Smooth muscle cell (in vitro differentiated cells): ENCODE data around the gene ORC1. TPM values are rescaled to one million over a fixed set of nuclear protein-coding genes. Genes with fewer than 3 reads are reported as not detected.

ENCODE experiments used
- DNase-seq: peaks from one replicate; lab custom pipeline; 2025; ENCODE audit not compliant: unreplicated experiment; lab: John Stamatoyannopoulos, UW
- H2AFZ ChIP-seq: fragments of 200-600 bp; sonication (generic); 2 replicates; pipeline ENCODE4 v1.6.0; 2016; ENCODE audit warnings: antibody characterized with exemption, low read depth, mild to moderate bottlenecking
- H3F3A ChIP-seq: fragments of 200-600 bp; sonication (generic); 2 replicates; pipeline ENCODE4 v1.6.0; 2017; ENCODE audit warnings: antibody characterized with exemption, low read depth
- H3K27ac ChIP-seq: fragments of 200-600 bp; sonication (generic); 2 replicates; pipeline ENCODE4 v1.5.1; 2016; ENCODE audit warnings: low read depth, mild to moderate bottlenecking
- H3K27me3 ChIP-seq: fragments of 200-600 bp; sonication (generic); 2 replicates; pipeline ENCODE4 v1.6.1; 2016; ENCODE audit warnings: low read depth, mild to moderate bottlenecking
- H3K36me3 ChIP-seq: fragments of 200-600 bp; sonication (generic); 2 replicates; pipeline ENCODE4 v1.5.1; 2016; ENCODE audit warnings: low read depth
- H3K4me1 ChIP-seq: fragments of 200-600 bp; sonication (generic); 2 replicates; pipeline ENCODE4 v1.5.1; 2016; ENCODE audit warnings: low read depth
- H3K4me2 ChIP-seq: fragments of 200-600 bp; sonication (generic); 2 replicates; pipeline ENCODE4 v1.6.0; 2016; ENCODE audit warnings: mild to moderate bottlenecking
- H3K4me3 ChIP-seq: fragments of 200-600 bp; sonication (generic); 2 replicates; pipeline ENCODE4 v1.5.1; 2016; ENCODE audit warnings: mild to moderate bottlenecking
- H3K79me2 ChIP-seq: fragments of 200-600 bp; sonication (generic); 2 replicates; pipeline ENCODE4 v1.6.0; 2016; ENCODE audit warnings: low read depth, mild to moderate bottlenecking
- H3K9ac ChIP-seq: fragments of 200-600 bp; sonication (generic); 2 replicates; pipeline ENCODE4 v1.6.0; 2016; ENCODE audit warnings: low read depth
- H3K9me3 ChIP-seq: fragments of 200-600 bp; sonication (generic); replicated peaks from 2 replicates; pipeline ENCODE4 v1.5.1; 2016; ENCODE audit warnings: low read depth
- H4K20me1 ChIP-seq: fragments of 200-600 bp; sonication (generic); 2 replicates; pipeline ENCODE4 v1.6.0; 2016; ENCODE audit warnings: low read depth
- WGBS: methylation state at CpG from one replicate; pipeline ENCODE4 v1.1.7; 2016; ENCODE audit warnings: low lambda C conversion rate; 5-methylcytosine and 5-hydroxymethylcytosine counted together
- polyA plus RNA-seq: library from polyadenylated mRNA; unstranded; fragments of >200 nt; fragmentation: Nextera tagmentation; extraction: Ambion mirVana; gene quantifications from 2 replicates; pipeline ENCODE4 v1.2.1, GENCODE V29; 2016
- total RNA-seq: library from RNA; depleted of rRNA; stranded (reverse); fragments of >200 nt; gene quantifications from 2 replicates; pipeline ENCODE4 v1.2.3, GENCODE V29; 2014
- TF ChIP-seq, protein P1 (sequence below): fragments of 200-600 bp; sonication (generic); IDR thresholded peaks from 2 replicates; pipeline ENCODE4 v1.5.1; 2017; ENCODE audit warnings: borderline replicate concordance, mild to moderate bottlenecking, antibody characterized with exemption; ENCODE audit not compliant: insufficient read depth, poor library complexity, severe bottlenecking

The ORC1 gene
- total and polyA plus RNA-seq, 2 experiments from 2014 or later = 2.5 to 3.5 TPM

- Histone ChIP-seq H3K9ac (no peak overlapping the region), H2AFZ (no peak overlapping the region), H3K4me1 (peaks cover 4% of the 10 kb centered on the region), H3K36me3 (peaks cover 14% of the 10 kb centered on the region), H3K4me2 (no peak overlapping the region), H3K9me3 (no peaks in the 10 kb centered on the region), H3K27ac (no peak overlapping the region), H3K79me2 (peaks cover 10% of the 10 kb centered on the region), H3F3A (peaks cover 2% of the 10 kb centered on the region), H4K20me1 (peaks cover 11% of the 10 kb centered on the region), H3K4me3 (no peak overlapping the region), H3K27me3 (no peaks in the 10 kb centered on the region)
- TF ChIP-seq, protein P1, sequence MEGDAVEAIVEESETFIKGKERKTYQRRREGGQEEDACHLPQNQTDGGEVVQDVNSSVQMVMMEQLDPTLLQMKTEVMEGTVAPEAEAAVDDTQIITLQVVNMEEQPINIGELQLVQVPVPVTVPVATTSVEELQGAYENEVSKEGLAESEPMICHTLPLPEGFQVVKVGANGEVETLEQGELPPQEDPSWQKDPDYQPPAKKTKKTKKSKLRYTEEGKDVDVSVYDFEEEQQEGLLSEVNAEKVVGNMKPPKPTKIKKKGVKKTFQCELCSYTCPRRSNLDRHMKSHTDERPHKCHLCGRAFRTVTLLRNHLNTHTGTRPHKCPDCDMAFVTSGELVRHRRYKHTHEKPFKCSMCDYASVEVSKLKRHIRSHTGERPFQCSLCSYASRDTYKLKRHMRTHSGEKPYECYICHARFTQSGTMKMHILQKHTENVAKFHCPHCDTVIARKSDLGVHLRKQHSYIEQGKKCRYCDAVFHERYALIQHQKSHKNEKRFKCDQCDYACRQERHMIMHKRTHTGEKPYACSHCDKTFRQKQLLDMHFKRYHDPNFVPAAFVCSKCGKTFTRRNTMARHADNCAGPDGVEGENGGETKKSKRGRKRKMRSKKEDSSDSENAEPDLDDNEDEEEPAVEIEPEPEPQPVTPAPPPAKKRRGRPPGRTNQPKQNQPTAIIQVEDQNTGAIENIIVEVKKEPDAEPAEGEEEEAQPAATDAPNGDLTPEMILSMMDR = no peak
- DNase-seq = no peak
- WGBS = 99% methylated on average over 24 of the region's 24 CpGs
These were observed 44.3 kb downstream of the ORC1 start for GRCh38 chr1:52359676-52360594.

DNA sequence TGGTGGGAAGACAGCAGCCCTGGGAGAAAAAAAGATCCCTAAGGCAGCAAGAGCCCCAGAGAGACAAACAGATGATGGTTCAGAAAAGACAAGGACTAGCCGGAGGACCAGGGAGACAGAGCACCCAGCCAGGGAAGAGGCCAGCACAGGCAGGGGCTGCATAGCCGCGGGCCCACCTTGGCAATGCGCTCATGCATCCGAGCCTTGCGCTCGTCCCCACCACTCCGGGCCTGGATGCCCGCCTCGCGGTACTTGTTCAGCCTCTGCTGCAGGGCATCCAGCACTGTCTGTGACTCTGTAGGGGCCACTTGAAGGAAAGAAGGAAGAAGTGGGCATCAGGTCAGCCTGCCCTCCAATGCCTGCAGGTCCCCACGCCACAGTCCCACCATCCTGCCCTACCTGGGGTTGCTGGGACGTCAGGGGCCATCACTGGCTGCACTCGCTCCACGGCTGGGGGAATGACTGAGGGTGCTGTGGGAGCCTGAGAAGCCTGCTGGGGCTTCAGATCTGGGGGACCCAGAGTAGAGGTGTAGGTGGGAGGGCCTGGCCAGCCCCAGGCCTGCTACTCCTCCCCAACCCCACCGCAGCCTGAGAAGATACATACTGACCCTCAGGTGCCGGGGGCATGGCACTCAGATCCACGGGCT is 45.2 kb downstream of the ORC1 start:
- peaks cover 7% of the 10 kb centered on the region for H3F3A ChIP-seq
- H3K4me2 ChIP-seq = no peak overlapping the region
- no peak overlapping the region for H3K9ac ChIP-seq
- H2AFZ ChIP-seq = no peak overlapping the region
- TF ChIP-seq, protein P1 = no peak
- H3K4me3 ChIP-seq = no peak overlapping the region
- peaks cover 15% of the 10 kb centered on the region for H3K36me3 ChIP-seq
- H4K20me1 ChIP-seq = peaks cover 1% of the 10 kb centered on the region
- no peaks in the 10 kb centered on the region for H3K27me3 ChIP-seq
- no peak overlapping the region for H3K27ac ChIP-seq
- no peaks in the 10 kb centered on the region for H3K9me3 ChIP-seq
- 98% methylated on average over 18 of the region's 18 CpGs for WGBS
- DNase-seq = no peak
- peaks cover under 1% of the 10 kb centered on the region for H3K79me2 ChIP-seq
- H3K4me1 ChIP-seq = no peaks in the 10 kb centered on the region

DNA sequence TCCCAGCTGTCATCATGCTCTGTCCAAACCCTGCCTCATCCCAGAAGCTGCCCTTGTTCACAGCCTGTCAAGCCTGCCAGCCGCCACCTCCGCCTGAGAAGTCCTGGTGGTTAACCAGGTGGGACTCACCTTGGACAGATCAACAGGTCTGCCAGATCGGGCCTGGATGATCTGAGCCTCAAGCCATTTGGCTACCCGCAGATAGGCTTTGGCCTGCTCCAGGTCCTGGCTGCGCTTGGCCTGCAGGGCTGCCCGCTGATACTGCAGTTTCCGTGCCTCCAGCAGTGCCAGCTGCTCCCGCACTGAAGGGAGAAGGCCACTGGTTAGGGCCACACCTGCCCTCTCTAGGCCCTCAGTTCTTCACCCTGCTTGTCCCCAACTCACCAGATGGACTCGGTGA is 46.8 kb downstream of the ORC1 start:
- Histone ChIP-seq H3K36me3 (peaks cover 15% of the 10 kb centered on the region), H3F3A (peaks cover 20% of the 10 kb centered on the region), H3K4me2 (no peak overlapping the region), H4K20me1 (no peaks in the 10 kb centered on the region), H2AFZ (no peak overlapping the region), H3K9me3 (no peaks in the 10 kb centered on the region), H3K9ac (no peak overlapping the region), H3K27ac (no peak overlapping the region), H3K79me2 (no peaks in the 10 kb centered on the region), H3K4me1 (no peaks in the 10 kb centered on the region), H3K27me3 (no peaks in the 10 kb centered on the region), H3K4me3 (no peak overlapping the region)
- 96% methylated on average over 9 of the region's 9 CpGs for WGBS
- TF ChIP-seq, protein P1 = no peak
- DNase-seq = no peak
